CD4-positive, alpha-beta T cell treated with Interleukin-15 for 1 hour (primary cell): ENCODE results near the gene ABLIM2.
A peak's percentile ranks its signal among the peaks of the same experiment; 100 is the strongest.

Experiments
- DNase-seq: peaks from one replicate; pipeline ENCODE4 v3.0.0-alpha.2; 2020

Gene ABLIM2

DNA sequence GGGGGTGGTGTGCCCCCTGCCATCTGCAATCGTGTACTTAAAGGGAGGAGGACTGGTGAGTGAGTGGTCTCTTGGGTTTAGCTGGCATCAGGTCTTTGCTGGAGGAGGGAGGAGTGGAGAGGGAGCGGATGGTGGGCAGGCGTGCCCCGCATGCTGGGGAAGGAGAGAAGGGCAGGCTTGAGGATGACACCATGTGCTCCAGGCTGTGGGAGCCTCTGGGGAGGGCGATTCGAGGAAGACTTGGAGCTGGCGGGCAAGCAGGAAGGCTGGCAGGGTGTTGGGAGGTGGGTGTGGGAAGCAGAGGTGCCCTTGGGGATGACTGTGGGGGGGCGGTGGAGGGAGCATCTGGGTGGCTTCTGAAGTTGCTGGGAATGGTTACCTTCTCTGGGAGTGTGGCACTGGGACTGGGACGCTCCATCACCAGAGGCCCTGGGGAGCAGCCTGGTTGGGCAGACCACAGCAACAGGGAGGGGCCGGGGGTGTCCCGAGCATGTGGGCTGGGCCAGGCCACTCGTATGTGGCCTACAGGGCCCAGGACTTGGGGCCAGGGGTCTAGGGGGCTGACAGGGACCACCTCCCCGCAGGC, 188.2 kb downstream of the ABLIM2 start:
- DNase-seq: no peak

GRCh38 chr4:7968262-7968896, 190.2 kb downstream of the ABLIM2 start:
- DNase-seq: no peak

- DNase-seq: no peak
Observed at GRCh38 chr4:7967501-7968261, 190.9 kb downstream of the ABLIM2 start.

DNA sequence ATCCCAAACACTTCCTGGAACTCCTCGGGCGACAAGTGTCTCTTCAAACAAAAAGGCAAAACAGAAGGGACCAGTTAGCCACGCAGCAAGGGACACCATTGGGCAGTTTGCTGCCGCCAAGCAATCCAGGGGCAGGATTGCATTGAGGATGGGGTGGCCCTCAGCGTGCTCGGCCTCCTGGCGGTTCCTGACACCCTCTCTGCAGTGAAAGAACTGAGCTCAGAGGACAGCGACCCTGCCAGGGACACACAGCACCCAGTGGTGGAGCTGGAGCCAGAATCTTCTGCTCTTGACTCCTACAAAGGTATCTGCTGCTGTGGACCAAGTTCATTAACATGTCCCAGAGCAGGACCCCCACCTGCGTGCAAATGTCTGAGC, 191.6 kb downstream of the ABLIM2 start:
- no peak for DNase-seq

- DNase-seq: no peak
Observed at GRCh38 chr4:7966281-7967062, 192.1 kb downstream of the ABLIM2 start.

GRCh38 chr4:7964890-7965662, 193.5 kb downstream of the ABLIM2 start:
- peak; percentile 58 for DNase-seq

- DNase-seq: peak; percentile 32
Observed at GRCh38 chr4:7964459-7964858, 194.2 kb downstream of the ABLIM2 start.

GRCh38 chr4:7963691-7964090, 194.9 kb downstream of the ABLIM2 start:
- no peak for DNase-seq

GRCh38 chr4:7962609-7963508, 195.8 kb downstream of the ABLIM2 start:
- no peak for DNase-seq

DNA sequence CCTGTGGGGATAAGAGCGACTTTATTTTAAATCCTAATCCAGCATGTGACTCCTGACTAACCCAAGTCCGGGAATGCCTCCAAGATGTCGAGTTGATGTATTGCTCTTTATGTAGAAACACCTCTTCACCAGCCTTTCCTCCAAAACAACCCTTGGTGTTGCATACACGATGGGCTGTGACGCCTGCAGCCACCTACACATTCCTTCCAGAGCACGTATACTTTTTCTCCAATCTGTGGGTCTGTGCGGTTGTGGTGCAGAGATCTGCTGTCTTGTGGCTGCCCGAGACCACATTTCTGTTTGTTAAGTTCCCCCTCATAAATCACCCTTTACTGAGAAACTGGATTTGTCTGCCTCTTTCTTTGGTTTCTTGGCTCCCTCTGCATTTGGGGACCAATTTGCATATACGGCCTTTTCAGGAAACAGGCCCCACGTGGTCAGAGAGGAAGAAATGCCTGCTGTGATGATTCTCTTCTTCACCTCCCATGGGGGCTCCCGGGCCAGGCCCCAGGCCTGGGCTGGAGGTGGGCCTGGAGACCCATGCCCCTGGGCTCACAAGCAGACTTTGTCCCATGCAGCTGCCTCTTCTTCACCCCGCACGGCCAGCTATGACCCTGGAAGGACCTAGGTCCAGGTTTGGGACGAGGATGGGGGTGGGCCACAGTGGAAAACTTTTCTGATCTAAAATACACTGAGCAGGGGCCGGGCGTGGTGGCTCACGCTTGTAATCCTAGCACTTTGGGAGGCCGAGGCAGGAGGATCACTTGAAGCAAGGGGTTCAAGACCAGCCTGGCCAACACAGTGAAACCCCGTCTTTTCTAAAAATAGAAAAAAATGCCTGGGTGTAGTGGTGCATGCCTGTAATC, 197.6 kb downstream of the ABLIM2 start:
- no peak for DNase-seq

DNA sequence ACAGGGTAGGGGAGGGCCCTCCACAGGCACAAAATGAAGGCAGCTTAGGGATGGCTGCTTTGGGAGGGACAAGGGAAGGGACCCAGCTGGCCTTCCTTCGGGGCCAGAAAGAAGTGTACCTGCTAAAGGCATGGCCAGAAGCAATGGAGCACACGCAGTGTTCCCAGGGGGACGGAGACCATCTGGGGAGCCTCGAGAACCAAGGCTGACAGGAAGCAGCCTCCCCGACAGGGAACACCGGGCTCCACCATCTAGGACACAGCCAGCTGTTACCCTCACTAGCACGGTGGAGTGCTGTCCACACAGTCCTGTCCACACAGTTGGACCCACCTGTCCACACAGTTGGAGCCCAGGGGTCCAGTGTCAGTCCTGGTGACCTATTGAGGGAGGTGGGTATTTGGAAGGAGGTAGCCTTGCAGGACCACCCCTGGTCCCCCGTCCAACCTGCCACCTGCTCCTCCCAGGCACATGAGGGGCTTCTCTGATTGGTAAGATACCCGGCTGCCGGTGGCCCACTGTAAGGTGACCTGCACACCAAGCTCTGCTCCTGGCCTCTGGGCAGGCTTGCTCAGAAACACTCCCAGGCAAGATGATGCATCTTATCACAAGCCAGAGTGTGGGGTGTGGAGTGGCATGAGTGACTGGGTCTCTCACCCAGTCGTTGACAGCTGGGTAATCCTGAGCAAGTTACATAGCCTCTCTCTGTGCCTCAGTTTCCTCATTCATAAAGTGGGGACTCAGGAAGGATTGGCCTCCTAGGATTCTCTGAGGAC, 198.4 kb downstream of the ABLIM2 start:
- DNase-seq: no peak

DNA sequence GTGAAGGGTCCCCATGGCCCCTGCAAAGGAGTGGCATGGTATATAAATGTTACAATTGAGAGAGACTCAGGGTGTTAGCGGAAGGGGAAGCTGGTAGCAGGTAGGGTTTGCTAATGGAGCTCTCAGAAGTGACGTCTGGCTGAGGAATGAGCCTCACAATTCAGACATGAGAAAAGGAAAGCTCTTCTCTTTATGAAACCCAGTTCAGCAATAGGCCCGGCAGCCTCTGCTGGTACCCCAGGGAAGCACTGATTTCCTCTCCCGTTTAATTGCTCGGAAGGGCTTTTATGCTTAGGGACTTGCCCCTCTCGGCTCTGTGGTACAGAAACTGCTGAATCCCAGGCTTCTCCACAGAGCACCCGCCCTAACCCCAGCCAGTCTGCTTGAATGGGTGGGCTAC, 199.5 kb downstream of the ABLIM2 start:
- DNase-seq: no peak

DNA sequence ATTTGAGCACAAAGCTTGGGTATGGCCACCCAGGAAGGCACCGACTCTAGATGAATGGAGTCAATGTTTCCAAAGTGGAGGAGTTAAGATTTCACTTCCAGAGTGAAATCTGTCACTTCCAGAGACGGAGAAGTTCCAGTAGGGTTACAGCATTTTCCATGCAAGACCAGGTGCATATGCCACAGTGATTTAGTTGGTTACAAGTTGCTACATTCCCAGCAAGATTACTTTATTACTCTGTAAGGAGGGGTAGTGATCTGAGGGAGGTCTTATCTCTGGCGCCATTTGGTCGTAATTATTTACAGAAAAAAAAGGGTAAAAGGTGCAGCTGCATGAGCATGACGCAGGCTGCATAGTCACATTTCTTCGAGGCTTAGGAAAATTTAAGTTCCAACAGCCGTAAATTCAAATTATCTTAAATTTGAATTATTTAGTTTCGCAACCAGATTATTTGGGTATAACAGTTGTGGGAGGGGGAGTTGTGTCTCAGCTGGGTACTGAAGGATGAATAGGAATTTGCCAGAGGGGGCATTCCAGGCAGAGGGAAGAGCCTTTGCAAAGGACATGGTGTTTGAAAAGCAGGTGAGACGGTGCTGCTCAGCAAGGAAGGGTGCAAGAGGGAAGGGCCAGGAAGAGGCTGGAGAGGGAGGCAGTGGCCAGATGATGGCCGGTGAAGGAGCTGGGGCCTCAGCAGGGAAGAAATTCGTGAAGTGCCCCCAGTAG, 201.5 kb downstream of the ABLIM2 start:
- no peak for DNase-seq

DNA sequence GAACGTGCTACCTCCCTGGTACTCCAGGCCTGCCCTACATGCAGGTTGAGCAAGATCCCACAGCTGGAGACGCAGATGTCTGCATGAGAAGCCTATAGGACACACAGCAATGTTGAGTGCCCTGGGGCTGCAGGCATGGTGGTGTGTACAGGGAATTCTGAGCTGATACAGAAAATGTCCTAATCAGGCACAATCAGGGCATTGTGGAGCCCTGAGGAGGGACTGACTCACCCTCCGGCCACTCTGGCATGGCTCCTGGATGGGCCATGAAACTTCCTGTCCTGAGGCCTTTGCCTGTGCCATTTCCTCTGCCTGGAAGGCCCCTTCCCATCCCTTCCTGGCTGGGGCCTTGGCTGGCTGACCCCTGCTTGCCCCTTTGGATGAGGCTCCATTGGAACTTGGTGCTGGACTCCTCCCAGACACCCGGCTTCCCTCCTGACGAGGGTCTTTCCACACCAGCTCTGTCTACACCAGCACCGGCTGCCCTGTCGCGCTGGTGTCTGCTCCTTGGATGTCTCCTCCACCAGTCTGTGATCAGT, 202.3 kb downstream of the ABLIM2 start:
- DNase-seq: no peak

DNA sequence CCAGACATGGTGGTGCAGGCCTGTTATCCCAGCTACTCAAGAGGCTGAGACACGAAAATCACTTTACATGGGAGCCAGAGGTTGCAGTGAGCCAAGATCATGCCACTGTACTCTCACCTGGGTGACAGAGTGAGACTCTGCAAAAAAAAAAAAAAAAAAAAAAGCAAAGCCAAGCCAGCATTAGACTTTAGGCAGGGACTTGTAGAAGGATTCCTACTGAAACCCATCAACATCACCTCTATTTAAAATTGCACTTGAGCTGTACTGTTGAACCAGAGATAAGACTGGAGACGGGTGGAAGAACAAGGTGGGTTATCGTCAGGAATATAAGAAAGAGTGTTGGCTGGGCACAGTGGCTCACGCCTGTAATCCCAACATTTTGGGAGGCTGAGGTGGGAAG, 203.2 kb downstream of the ABLIM2 start:
- no peak for DNase-seq

- DNase-seq: no peak
Observed at GRCh38 chr4:7952615-7953014, 206.0 kb downstream of the ABLIM2 start.

DNA sequence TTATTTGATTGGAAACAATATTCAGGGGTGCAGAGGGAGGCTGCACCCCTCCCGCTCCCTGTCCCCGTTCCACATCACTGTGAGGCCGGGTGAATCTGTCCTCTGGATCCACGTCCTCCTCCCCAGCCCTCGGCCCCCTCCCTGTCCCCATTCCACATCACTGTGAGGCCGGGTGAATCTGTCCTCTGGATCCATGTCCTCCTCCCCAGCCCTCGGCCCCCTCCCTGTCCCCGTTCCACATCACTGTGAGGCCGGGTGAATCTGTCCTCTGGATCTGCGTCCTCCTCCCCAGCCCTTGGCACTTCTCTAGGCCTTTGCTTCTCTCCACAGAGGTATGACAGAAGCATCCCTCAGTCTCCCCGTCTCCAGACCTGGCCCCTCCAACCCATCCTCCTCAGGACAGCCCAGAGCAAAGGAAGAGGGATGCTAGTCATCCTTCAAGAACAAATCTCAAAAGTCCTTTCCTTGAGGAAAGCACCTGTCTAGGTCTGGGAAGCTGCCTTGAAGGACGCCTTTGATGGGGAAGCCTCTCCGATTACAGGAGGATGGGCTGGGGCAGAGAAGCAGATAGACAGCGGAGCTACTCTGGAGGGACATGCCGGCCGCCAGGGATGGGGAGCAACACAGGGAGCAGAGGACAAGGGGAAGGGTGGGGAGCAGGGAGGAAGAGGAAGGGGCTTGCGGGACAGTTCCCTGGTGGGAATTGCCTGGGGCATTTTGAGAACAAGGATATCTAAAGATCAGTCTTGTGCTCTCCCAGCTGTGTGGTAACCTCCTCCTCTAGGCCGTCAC, 208.1 kb downstream of the ABLIM2 start:
- no peak for DNase-seq

DNA sequence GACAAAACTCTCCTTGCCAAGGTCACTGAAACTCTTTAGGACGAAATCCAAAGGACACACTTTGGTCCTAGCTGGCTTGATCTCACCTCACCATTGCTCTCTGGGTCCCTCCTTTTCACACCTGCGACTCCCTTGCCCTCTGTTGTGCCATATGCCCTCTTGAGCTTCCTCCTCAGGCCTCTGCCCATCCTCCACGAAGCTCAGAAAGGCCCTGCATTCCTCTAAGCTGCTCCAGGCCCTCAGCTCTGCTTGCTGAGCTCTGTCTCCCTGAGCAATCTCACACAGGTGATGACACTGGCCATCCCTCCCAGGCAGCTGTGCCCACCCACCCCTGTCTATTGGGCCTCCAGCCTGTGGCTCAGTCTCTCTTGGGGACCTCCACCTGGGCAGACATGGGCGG, 208.9 kb downstream of the ABLIM2 start:
- DNase-seq: no peak
